CD4-positive, alpha-beta T cell treated with Interleukin-6 at 100 ng/mL for 8 hours (primary cell): ENCODE results near the gene PRSS50.

Source experiments
- DNase-seq: peaks from one replicate; pipeline ENCODE4 v3.0.0-alpha.2; 2020; ENCODE audit warnings: mixed read lengths, low spot score

PRSS50 gene

GRCh38 chr3:46690798-46691197, 26.9 kb downstream of the PRSS50 start:
- DNase-seq, result peak; percentile 21

DNA sequence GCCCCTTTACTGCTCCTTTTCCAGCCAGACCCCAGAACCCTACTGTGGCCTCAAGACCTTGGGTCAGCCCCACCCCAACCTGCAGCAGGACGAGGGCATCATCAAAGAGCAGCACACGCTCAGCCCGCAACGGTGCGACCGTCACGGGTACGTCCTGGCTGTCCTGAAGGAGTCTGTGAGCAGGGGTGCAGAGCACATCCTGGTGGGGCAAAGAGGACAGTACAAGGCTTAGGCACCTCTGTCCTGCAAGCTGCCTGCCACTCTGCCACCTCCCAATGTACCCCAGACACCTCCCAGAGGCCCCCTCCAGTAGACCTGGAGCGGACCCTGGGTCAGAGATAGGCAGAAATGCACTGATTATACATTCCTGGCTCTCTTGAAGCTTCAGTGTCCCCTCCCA, 32.2 kb downstream of the PRSS50 start:
- DNase-seq, result no peak

DNA sequence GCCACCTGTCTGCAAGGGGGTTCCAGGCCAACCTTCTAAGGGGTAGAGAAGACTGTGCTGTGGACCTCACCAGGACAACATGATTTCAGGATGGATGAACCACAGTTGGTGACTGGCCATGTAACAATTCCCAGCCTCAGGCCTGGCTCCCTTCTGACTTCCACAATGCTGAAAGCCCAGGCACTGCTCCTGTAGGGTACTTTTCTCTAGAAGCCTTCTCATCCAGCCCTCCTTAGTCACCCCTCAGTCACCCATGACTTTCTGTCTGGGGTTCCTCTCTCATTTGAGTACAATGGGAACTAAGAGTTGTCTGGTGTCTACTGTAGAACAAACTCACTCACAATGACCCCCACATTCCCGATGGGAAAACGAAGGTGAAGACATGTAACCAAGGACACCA, 32.8 kb downstream of the PRSS50 start:
- DNase-seq, result no peak

GRCh38 chr3:46682974-46683373, 34.7 kb downstream of the PRSS50 start:
- no peak for DNase-seq

DNA sequence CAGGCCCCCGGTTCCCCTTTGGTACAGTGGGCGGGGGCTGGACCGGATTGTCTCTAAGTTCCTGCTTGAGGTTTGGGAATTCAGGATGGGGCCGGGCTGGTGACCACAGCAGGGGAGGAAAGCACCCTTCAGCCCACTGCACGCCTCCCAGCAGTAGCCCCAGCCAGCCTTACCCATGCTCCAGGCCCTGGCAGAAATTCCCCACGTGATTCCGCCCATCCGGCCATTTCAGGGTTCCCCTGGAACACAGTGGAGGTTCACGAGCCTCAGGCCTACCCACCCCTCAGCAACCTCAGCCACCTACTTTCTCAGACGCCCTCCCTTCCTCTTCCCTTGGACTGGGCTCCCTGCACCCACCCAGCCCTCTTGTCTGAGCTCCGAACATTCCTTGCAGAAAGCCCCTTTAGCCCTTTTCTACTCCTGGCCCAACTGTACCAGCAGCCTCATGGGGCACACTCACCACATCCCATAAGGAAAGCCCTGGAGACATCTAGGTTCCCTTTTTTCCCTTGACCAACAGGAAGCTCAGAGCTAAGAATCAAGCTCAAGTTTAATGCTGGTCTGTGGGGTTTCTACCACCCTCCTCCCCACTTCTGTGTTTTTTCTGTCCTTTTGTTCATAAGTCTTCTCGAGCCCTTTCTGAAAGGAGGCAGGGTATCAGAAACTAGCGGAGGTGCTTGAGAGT, 35.7 kb downstream of the PRSS50 start:
- no peak for DNase-seq

- DNase-seq, result no peak
Observed at GRCh38 chr3:46681387-46681786, 36.3 kb downstream of the PRSS50 start.

- no peak for DNase-seq
Observed at GRCh38 chr3:46680298-46680826, 37.3 kb downstream of the PRSS50 start.

DNA sequence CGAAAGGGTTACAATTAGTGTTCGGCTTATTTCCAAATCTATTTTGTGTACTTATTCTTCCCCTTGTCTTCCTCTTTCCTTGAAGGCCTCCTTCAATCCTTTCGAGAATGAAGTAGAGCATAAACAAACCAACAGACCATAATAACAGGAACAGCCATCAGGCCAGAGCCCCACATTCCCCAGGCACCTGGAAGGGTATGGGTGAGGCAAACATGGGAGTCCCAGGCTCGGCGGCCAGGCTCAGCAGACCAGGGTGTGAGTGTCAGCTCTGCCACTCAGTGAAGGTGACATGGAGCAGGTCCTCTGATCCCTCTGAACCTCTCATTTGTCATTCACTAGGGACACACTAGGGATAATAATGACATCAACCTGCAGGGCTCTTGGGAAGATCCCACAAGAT, 38.0 kb downstream of the PRSS50 start:
- DNase-seq, result no peak

DNA sequence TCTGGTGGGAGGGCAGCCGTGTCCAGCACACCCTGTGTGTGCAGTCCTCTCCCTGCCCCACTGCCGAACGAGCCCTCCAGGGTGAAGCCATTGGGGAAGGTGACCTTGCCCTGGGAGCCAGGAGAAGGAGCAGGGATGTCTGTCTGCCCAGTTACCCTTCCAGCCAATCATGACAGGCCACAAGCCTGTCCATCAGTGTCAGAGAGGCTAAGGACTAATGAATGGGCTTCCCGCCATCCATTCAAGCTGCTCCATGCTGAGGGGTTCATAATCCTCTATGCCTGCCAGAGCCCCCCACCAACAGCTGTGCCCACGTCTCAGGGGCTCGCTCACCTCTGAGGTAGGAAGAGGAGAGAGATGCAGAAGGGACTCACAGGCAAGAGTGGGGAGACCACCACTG, 39.4 kb downstream of the PRSS50 start:
- no peak for DNase-seq

- no peak for DNase-seq
Observed at GRCh38 chr3:46677411-46677726, 40.3 kb downstream of the PRSS50 start.

DNA sequence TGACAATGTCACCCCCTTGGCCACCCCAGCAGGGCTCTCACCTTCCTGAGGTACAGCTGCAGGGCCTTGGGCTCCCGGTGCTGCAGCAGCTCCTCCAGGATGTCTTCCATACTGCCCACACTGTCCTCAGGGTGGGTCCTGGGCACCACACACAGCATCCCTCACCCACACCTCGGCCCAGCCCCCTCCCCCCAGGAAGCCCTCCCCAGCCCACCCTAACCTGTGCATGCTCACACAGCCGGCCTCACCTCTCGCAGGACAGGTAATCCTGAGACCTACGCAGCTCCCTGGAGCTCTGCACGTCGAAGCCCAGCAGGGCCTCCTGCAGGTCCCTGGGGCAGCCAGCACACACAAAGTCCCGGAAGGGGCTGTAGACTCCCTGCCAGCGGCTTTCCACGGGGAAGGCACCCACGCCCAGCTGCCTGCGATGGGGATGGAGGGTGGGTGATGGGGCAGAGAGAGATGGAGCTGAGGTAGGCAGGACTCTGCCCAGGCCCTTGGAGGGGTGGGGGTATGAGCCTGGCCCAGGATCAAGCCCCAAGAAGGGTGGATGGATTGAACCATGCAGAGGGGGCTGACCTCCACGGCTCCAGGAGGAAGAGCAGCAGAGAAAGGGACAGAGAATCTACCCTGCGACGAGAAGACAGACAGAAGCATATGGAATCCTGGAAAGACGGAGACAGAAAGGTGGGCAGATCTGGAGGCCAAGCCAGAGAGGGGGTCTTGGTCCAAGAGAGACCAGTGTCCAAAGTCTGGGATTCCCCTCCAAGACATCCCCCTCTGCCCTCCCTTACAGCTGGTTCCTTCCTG, 40.9 kb downstream of the PRSS50 start:
- DNase-seq, result no peak

GRCh38 chr3:46675843-46676567, 41.7 kb downstream of the PRSS50 start:
- DNase-seq, result no peak

DNA sequence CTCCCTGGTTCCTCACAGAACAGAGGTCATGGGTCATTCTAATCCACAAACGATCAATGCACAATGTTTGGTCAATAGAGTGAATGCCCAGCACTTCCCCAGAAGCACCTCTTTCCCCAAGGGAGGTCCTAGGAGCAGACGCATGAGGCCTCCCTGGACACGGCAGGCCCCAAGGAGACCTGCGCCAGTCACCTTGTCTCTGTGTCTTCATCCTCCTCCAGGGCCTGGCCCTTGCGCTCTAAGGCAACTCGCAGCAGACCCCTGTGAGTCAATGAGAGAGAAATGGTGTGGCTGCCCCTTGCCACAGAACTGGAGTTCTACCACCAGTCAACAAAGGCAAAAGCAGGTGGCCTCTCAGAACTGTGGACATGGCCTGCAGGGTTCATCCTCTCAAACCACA, 42.2 kb downstream of the PRSS50 start:
- no peak for DNase-seq

GRCh38 chr3:46674031-46674845, 43.4 kb downstream of the PRSS50 start:
- no peak for DNase-seq

GRCh38 chr3:46673151-46674030, 44.3 kb downstream of the PRSS50 start:
- DNase-seq, result no peak

DNA sequence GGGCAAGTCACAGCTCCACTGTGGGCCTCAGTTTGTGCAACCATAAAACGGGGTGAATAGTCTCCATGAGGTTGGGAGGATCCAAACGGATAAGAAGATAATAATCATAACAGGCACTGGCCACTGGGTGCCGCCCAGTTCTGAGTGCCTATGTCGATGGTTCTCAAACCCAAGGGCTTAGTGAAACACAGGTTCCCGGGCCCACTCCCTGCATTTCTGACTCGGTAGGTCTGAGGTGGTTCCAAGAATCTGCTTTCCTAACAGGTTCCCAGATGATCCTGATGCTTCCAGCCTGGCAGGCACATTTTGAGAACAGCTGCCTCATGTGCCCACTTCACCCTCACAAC, 45.3 kb downstream of the PRSS50 start:
- DNase-seq, result no peak

DNA sequence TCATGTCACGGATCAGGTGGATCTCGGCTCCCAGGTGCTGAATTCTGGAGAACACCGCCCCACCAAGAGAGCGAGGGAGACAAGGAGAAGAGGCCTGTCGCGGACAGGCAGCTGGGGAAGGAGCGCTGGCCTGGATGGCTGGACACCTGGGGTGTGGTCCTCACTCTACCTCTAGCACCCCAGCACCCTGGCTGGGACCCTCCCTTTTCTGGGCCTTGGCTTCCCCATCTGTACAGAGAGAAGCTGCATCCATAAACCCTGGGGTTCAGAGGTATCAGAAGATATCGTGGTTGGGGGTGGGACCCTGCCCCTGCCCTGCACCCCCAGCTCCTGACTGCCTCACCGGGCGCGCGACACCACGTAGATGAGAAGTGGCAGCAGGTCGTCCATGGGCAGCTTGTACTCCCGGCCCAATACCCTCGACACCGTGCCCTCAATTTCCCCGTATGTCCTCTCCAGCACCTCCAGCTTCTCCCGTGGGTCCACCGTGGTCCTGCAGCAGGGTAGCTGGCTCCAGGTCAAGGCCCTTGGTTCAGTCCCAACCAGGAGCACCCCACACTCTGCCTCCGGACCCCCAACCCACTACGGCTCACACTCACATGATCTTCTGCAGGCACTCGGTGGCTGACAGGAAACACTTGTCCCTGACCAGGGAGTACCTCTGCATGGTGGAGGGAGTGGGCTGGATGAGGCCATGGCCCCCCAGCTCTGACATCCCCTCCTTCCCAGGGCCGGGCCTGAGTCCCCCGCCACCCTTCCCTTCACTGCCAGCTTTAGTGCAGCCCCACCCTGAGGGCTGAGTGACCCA, 45.9 kb downstream of the PRSS50 start:
- no peak for DNase-seq

DNA sequence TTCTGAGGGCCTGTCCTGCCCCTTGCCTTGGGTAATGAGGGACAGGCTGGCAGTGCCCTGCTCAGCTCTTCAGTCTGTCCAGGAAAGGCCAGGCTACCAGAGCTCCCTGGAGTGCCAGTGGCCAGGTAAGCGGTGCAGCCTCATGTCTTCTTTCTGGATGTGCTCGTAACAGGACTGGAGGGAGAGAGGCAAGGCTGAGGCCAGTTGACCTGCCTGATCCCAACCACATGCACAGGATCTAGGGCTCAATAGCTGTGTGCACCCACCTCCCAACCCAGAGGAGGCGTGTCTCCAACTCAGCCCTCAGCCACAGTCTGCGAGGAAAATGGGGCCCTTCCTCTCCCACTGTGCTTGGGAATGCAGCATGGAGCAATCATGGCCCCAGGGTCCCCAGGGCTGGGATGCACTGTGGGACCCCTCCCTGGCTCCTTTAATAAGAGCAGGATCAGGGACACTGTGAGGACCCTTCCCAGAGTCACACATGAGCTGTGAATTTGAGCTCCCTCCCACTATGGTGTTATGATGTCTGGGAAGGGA, 46.7 kb downstream of the PRSS50 start:
- DNase-seq, result no peak

GRCh38 chr3:46670000-46670890, 47.4 kb downstream of the PRSS50 start:
- DNase-seq, result no peak
